ENCODE measurements around the gene HYAL3.

Gene HYAL3

DNA sequence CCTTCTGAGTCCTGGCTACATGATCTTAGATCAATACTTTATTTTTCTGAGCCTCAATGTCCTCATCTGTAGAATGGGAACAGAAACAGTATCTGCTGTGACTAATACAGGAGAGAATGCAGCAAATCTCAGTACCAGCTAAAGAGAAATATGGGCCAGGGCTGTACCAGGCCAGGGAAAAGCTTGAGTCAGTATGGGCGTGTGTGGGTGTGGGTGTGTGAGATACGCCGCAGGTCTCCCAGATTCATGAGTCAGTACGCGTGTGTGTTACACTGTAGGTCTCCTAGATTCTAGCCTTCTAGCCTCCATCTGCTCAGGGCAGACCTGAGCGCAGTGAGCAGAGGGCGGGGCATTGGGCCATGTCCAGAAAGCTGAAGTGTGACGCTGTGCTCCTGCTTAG lies 48.0 kb downstream of the HYAL3 start:
- Histone ChIP-seq H4K8ac (ENCODE audit: low read depth, low read length) (no peak overlapping the region), H3K23ac (ENCODE audit: low read length) (no peak overlapping the region), H3K79me1 (ENCODE audit: low read length) (peaks cover 6% of the 10 kb centered on the region), H4K91ac (ENCODE audit: low read depth, low read length) (no peak overlapping the region), H3K9me3 (ENCODE audit: insufficient read depth, low read depth, low read length) (no peaks in the 10 kb centered on the region), H3K4me2 (ENCODE audit: low read length) (no peak overlapping the region), H2AK5ac (ENCODE audit: low read length) (no peak overlapping the region), H3K9ac (ENCODE audit: low read length) (no peak overlapping the region), H3K4me3 (ENCODE audit: low read depth, low read length) (no peak overlapping the region), H2BK5ac (ENCODE audit: low read depth, low read length, poor library complexity) (no peak overlapping the region), H3K79me2 (ENCODE audit: control insufficient read depth, insufficient read depth, low read length, poor library complexity) (peaks cover 6% of the 10 kb centered on the region), H3K14ac (ENCODE audit: low read length) (no peak overlapping the region), H2BK12ac (ENCODE audit: low read length) (no peak overlapping the region), H3K4ac (ENCODE audit: low read depth, low read length) (no peak overlapping the region), H3K18ac (ENCODE audit: low read length) (no peak overlapping the region), H2BK120ac (ENCODE audit: insufficient read depth, low read length, poor library complexity) (no peak overlapping the region), H2AFZ (ENCODE audit: insufficient read depth, low read length, poor library complexity) (no peak overlapping the region), H4K12ac (ENCODE audit: low read depth, low read length) (no peak overlapping the region), H3K27ac (ENCODE audit: low read depth, low read length) (no peak overlapping the region), H3K4me1 (ENCODE audit: control insufficient read depth in 1 of 2, insufficient read depth in 2 of 2, low read length in 2 of 2) (peaks cover 5 to 19% of the 10 kb centered on the region in 2 experiments), H3K36me3 (ENCODE audit: control insufficient read depth in 1 of 2, insufficient read depth in 2 of 2, low read length in 2 of 2) (peaks cover 41 to 63% of the 10 kb centered on the region in 2 experiments), H3K27me3 (ENCODE audit: insufficient read depth, low read length) (no peaks in the 10 kb centered on the region)
- peak; percentile 89 to 90 for DNase-seq
- WGBS (ENCODE audit: extremely low coverage, insufficient coverage, insufficient read length), result no CpG with 5 or more reads among the region's 8 CpGs

- Histone ChIP-seq H4K12ac (ENCODE audit: low read depth, low read length) (no peak overlapping the region), H3K14ac (ENCODE audit: low read length) (no peak overlapping the region), H3K4ac (ENCODE audit: low read depth, low read length) (no peak overlapping the region), H2BK5ac (ENCODE audit: low read depth, low read length, poor library complexity) (no peak overlapping the region), H3K79me1 (ENCODE audit: low read length) (peaks cover 12% of the 10 kb centered on the region), H3K9me3 (ENCODE audit: insufficient read depth, low read depth, low read length) (no peaks in the 10 kb centered on the region), H3K27me3 (ENCODE audit: insufficient read depth, low read length) (no peaks in the 10 kb centered on the region), H4K8ac (ENCODE audit: low read depth, low read length) (no peak overlapping the region), H2BK12ac (ENCODE audit: low read length) (no peak overlapping the region), H2AFZ (ENCODE audit: insufficient read depth, low read length, poor library complexity) (no peak overlapping the region), H4K91ac (ENCODE audit: low read depth, low read length) (no peak overlapping the region), H3K4me2 (ENCODE audit: low read length) (no peak overlapping the region), H2BK120ac (ENCODE audit: insufficient read depth, low read length, poor library complexity) (no peak overlapping the region), H3K79me2 (ENCODE audit: control insufficient read depth, insufficient read depth, low read length, poor library complexity) (peaks cover 9% of the 10 kb centered on the region), H2AK5ac (ENCODE audit: low read length) (no peak overlapping the region), H3K4me1 (ENCODE audit: control insufficient read depth in 1 of 2, insufficient read depth in 2 of 2, low read length in 2 of 2) (peaks cover 9 to 25% of the 10 kb centered on the region in 2 experiments), H3K9ac (ENCODE audit: low read length) (no peak overlapping the region), H3K23ac (ENCODE audit: low read length) (no peak overlapping the region), H3K4me3 (ENCODE audit: low read depth, low read length) (no peak overlapping the region), H3K27ac (ENCODE audit: low read depth, low read length) (no peak overlapping the region), H3K18ac (ENCODE audit: low read length) (no peak overlapping the region), H3K36me3 (ENCODE audit: control insufficient read depth in 1 of 2, insufficient read depth in 2 of 2, low read length in 2 of 2) (peaks cover 37 to 59% of the 10 kb centered on the region in 2 experiments)
- DNase-seq, result no peak
- no CpG with 5 or more reads among the region's 4 CpGs for WGBS (ENCODE audit: extremely low coverage, insufficient coverage, insufficient read length)
These were observed 48.7 kb downstream of the HYAL3 start for GRCh38 chr3:50250514-50250913.

GRCh38 chr3:50249457-50249856 lies 49.7 kb downstream of the HYAL3 start:
- H3K9me3 ChIP-seq (ENCODE audit: insufficient read depth, low read depth, low read length), result no peaks in the 10 kb centered on the region
- no peak for DNase-seq
- no peak overlapping the region for H4K12ac ChIP-seq (ENCODE audit: low read depth, low read length)
- H3K27ac ChIP-seq (ENCODE audit: low read depth, low read length), result no peak overlapping the region
- H3K79me1 ChIP-seq (ENCODE audit: low read length), result peaks cover 13% of the 10 kb centered on the region
- no peak overlapping the region for H3K23ac ChIP-seq (ENCODE audit: low read length)
- no peak overlapping the region for H3K14ac ChIP-seq (ENCODE audit: low read length)
- H4K91ac ChIP-seq (ENCODE audit: low read depth, low read length), result no peak overlapping the region
- H2BK12ac ChIP-seq (ENCODE audit: low read length), result no peak overlapping the region
- peak overlapping the region; percentile 18 for H3K9ac ChIP-seq (ENCODE audit: low read length)
- peaks cover 29 to 52% of the 10 kb centered on the region in 2 experiments for H3K36me3 ChIP-seq (ENCODE audit: control insufficient read depth in 1 of 2, insufficient read depth in 2 of 2, low read length in 2 of 2)
- H3K4me1 ChIP-seq (ENCODE audit: control insufficient read depth in 1 of 2, insufficient read depth in 2 of 2, low read length in 2 of 2), result peaks cover 16 to 32% of the 10 kb centered on the region in 2 experiments
- no peak overlapping the region for H3K4ac ChIP-seq (ENCODE audit: low read depth, low read length)
- no peak overlapping the region for H2AK5ac ChIP-seq (ENCODE audit: low read length)
- H2BK120ac ChIP-seq (ENCODE audit: insufficient read depth, low read length, poor library complexity), result no peak overlapping the region
- peak overlapping the region; percentile 16 for H3K18ac ChIP-seq (ENCODE audit: low read length)
- no peak overlapping the region for H2BK5ac ChIP-seq (ENCODE audit: low read depth, low read length, poor library complexity)
- H3K4me2 ChIP-seq (ENCODE audit: low read length), result no peak overlapping the region
- H3K79me2 ChIP-seq (ENCODE audit: control insufficient read depth, insufficient read depth, low read length, poor library complexity), result peaks cover 9% of the 10 kb centered on the region
- H4K8ac ChIP-seq (ENCODE audit: low read depth, low read length), result no peak overlapping the region
- no peaks in the 10 kb centered on the region for H3K27me3 ChIP-seq (ENCODE audit: insufficient read depth, low read length)
- H2AFZ ChIP-seq (ENCODE audit: insufficient read depth, low read length, poor library complexity), result no peak overlapping the region
- H3K4me3 ChIP-seq (ENCODE audit: low read depth, low read length), result no peak overlapping the region
- WGBS (ENCODE audit: extremely low coverage, insufficient coverage, insufficient read length), result no CpG with 5 or more reads among the region's 5 CpGs

DNA sequence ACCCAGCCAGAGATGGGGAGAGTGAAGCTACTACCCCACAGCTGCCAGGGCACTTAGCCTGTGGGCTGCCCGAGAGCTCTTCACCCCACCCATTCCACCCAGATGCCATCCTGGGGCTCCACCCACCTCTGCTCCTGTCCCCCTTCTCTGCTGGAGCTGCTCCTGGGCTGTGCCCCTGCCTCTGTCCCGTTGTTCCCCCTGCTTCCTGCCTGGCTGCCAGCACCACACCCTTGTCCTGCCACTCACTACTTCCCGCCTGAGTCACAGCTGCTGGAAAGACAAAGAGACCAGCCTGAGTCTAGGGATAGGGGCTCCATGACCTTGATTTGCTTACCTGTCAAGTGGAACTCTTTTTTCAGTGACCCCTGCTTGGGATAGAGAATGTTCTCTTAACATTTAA lies 50.8 kb downstream of the HYAL3 start:
- no peak overlapping the region for H3K14ac ChIP-seq (ENCODE audit: low read length)
- H4K12ac ChIP-seq (ENCODE audit: low read depth, low read length), result no peak overlapping the region
- peak overlapping the region; percentile 13 for H4K91ac ChIP-seq (ENCODE audit: low read depth, low read length)
- H3K27ac ChIP-seq (ENCODE audit: low read depth, low read length), result no peak overlapping the region
- no peak overlapping the region for H2AFZ ChIP-seq (ENCODE audit: insufficient read depth, low read length, poor library complexity)
- H3K9me3 ChIP-seq (ENCODE audit: insufficient read depth, low read depth, low read length), result no peaks in the 10 kb centered on the region
- H3K4me1 ChIP-seq (ENCODE audit: control insufficient read depth in 1 of 2, insufficient read depth in 2 of 2, low read length in 2 of 2), result peaks cover 16 to 34% of the 10 kb centered on the region in 2 experiments
- no peak overlapping the region for H2BK120ac ChIP-seq (ENCODE audit: insufficient read depth, low read length, poor library complexity)
- H3K27me3 ChIP-seq (ENCODE audit: insufficient read depth, low read length), result no peaks in the 10 kb centered on the region
- no peak overlapping the region for H3K9ac ChIP-seq (ENCODE audit: low read length)
- no peak overlapping the region for H2BK12ac ChIP-seq (ENCODE audit: low read length)
- H3K36me3 ChIP-seq (ENCODE audit: control insufficient read depth in 1 of 2, insufficient read depth in 2 of 2, low read length in 2 of 2), result peaks cover 24 to 44% of the 10 kb centered on the region in 2 experiments
- peaks cover 9% of the 10 kb centered on the region for H3K79me2 ChIP-seq (ENCODE audit: control insufficient read depth, insufficient read depth, low read length, poor library complexity)
- H3K4ac ChIP-seq (ENCODE audit: low read depth, low read length), result peak overlapping the region; percentile 4
- no peak overlapping the region for H2AK5ac ChIP-seq (ENCODE audit: low read length)
- H4K8ac ChIP-seq (ENCODE audit: low read depth, low read length), result no peak overlapping the region
- H3K23ac ChIP-seq (ENCODE audit: low read length), result no peak overlapping the region
- no peak overlapping the region for H3K4me3 ChIP-seq (ENCODE audit: low read depth, low read length)
- DNase-seq, result peak in 1 of 2 donors; percentile 41
- H2BK5ac ChIP-seq (ENCODE audit: low read depth, low read length, poor library complexity), result no peak overlapping the region
- no peak overlapping the region for H3K18ac ChIP-seq (ENCODE audit: low read length)
- no CpG with 5 or more reads among the region's 3 CpGs for WGBS (ENCODE audit: extremely low coverage, insufficient coverage, insufficient read length)
- H3K79me1 ChIP-seq (ENCODE audit: low read length), result peaks cover 13% of the 10 kb centered on the region
- H3K4me2 ChIP-seq (ENCODE audit: low read length), result no peak overlapping the region
